GM12878 (cell line): ENCODE results near the gene FAM170B.

Experiments
- BHLHE40 ChIP-seq, 2 experiments: fragments of 450-650 bp in 1 of 2; IDR thresholded peaks; 2 replicates each; pipeline ENCODE4 v1.6.1; 2011 to 2017; ENCODE audit warnings: low read depth in 2 of 2, borderline replicate concordance in 1 of 2, improper control_type of control experiment in 1 of 2, low read length in 1 of 2, mild to moderate bottlenecking in 1 of 2
- EZH2 ChIP-seq: IDR thresholded peaks from 2 replicates; pipeline ENCODE4 v1.6.1; 2012; ENCODE audit warnings: low read depth, mild to moderate bottlenecking, control low read depth, inconsistent platforms, low read length, borderline replicate concordance; ENCODE audit not compliant: control insufficient read depth
- JUND ChIP-seq: IDR thresholded peaks from 2 replicates; pipeline ENCODE4 v1.6.1; 2012; ENCODE audit warnings: low read depth, mild to moderate bottlenecking, low read length, improper control_type of control experiment, moderate library complexity
- MYC ChIP-seq: IDR thresholded peaks from 2 replicates; pipeline ENCODE4 v1.6.1; 2011; ENCODE audit warnings: mild to moderate bottlenecking, low read length, moderate library complexity, inconsistent platforms; ENCODE audit not compliant: insufficient read depth, insufficient replicate concordance, insufficient read length, severe bottlenecking
- NRF1 ChIP-seq: conservative IDR thresholded peaks from 2 replicates; pipeline ENCODE4 v1.6.1; 2011; ENCODE audit warnings: mild to moderate bottlenecking, low read depth, low read length, improper control_type of control experiment
- POLR2A ChIP-seq: IDR thresholded peaks from 2 replicates; pipeline ENCODE4 v1.6.1; 2011; ENCODE audit warnings: low read depth, mild to moderate bottlenecking, low read length
- POLR2AphosphoS5 ChIP-seq: IDR thresholded peaks from 2 replicates; pipeline ENCODE4 v1.6.1; 2011; ENCODE audit warnings: mild to moderate bottlenecking, low read length, inconsistent platforms
- TF ChIP-seq, protein P1 (sequence below), 3 experiments: IDR thresholded peaks in 2 of 3; conservative IDR thresholded peaks in 1 of 3; 2 replicates each; pipeline ENCODE4 v1.5.1; 2011; ENCODE audit warnings: low read depth in 3 of 3, low read length in 3 of 3, mild to moderate bottlenecking in 3 of 3, control low read depth in 2 of 3, moderate library complexity in 2 of 3, inconsistent platforms in 1 of 3, mixed read lengths in 1 of 3; ENCODE audit not compliant: control insufficient read depth in 2 of 3, insufficient read depth in 1 of 3; ENCODE audit errors: extremely low read depth in 1 of 3

DNA sequence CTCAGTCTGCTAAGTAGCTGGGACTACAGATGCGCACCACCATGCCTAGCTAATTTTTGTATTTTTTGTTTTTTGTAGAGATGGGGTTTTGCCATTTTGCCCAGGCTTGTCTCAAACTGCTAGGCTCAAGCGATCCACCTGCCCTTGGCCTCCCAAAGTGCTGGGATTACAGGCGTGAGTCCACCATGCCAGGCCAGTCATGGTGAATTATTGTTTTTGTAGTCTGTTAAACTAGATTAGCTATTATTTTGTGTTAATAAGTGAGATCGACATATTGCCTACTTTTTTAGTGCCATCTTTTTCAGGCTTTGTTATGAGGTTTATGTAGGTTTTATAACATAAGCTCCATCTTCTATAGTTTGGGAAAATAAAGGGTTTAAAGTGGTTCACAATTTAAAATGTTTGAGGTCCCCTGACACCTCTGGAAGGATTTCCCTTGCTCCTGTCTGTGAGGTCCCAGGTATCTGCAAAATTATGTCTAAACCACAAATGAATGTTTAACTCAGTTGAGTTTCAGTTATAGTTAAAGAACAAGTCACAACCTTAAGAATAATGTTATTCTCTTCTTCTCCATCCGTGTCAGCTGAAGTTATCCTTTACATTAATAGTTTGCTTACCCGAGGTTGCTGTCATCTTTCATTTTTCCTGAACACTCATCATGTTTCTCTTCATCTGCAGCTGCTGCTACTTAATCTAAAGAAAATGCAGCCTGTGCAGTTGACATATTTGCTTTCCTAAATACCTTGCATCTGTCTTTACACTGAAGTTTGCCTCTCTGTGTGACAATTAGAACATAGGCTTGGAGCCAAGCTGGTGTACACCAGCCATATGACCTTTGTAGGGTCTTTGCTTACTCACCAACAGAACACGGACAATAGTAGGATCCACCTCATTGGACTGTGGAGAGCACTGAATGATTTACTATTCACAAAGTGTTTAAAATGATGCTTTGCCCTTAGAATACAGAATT, 9.6 kb downstream of the FAM170B start:
- TF ChIP-seq EZH2: no peak
- TF ChIP-seq BHLHE40 (IDR thresholded peaks at IDR 0.05; ENCODE audit: borderline replicate concordance in 1 of 2, low read depth in 2 of 2, low read length in 1 of 2): no peak
- TF ChIP-seq, protein P1, sequence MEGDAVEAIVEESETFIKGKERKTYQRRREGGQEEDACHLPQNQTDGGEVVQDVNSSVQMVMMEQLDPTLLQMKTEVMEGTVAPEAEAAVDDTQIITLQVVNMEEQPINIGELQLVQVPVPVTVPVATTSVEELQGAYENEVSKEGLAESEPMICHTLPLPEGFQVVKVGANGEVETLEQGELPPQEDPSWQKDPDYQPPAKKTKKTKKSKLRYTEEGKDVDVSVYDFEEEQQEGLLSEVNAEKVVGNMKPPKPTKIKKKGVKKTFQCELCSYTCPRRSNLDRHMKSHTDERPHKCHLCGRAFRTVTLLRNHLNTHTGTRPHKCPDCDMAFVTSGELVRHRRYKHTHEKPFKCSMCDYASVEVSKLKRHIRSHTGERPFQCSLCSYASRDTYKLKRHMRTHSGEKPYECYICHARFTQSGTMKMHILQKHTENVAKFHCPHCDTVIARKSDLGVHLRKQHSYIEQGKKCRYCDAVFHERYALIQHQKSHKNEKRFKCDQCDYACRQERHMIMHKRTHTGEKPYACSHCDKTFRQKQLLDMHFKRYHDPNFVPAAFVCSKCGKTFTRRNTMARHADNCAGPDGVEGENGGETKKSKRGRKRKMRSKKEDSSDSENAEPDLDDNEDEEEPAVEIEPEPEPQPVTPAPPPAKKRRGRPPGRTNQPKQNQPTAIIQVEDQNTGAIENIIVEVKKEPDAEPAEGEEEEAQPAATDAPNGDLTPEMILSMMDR (IDR thresholded peaks at IDR 0.05 in 2 of 3, conservative IDR thresholded peaks at IDR 0.05 in 1 of 3; ENCODE audit: control insufficient read depth in 2 of 3, extremely low read depth in 1 of 3, insufficient read depth in 1 of 3, low read depth in 3 of 3, low read length in 3 of 3): no peak
- TF ChIP-seq NRF1: no peak
- no peak for TF ChIP-seq MYC
- no peak for TF ChIP-seq JUND
- no peak for TF ChIP-seq POLR2AphosphoS5
- TF ChIP-seq POLR2A: no peak
